Spleen (tissue), 11 donors: ENCODE results near the gene GPR27. TPM values are rescaled to one million over a fixed set of nuclear protein-coding genes. Genes with fewer than 3 reads are reported as not detected.

Experiments
- DNase-seq: peaks from one replicate; pipeline ENCODE4 v3.0.0-alpha.2; 2020
- H3K27ac ChIP-seq, 8 donors: fragments of 200-600 bp; sonication (generic) in 7 of 8; 1 replicate in 4 of 8; 2 replicates in 4 of 8; pipeline versions ENCODE4 v1.5.0 to v1.8.0; 2016 to 2021; ENCODE audit warnings: inconsistent platforms in 4 of 8, mild to moderate bottlenecking in 4 of 8, moderate library complexity in 1 of 8
- H3K27me3 ChIP-seq, 7 donors: fragments of 200-600 bp; sonication (generic) in 6 of 7; replicated peaks in 1 of 7; 1 replicate in 4 of 7; 2 replicates in 3 of 7; pipeline versions ENCODE4 v1.5.0 to v1.8.0; 2016 to 2021; ENCODE audit warnings: inconsistent platforms in 3 of 7, mild to moderate bottlenecking in 1 of 7
- H3K36me3 ChIP-seq, 6 donors: fragments of 200-600 bp; sonication (generic) in 5 of 6; 1 replicate in 4 of 6; 2 replicates in 2 of 6; pipeline versions ENCODE4 v1.5.0 to v1.8.0; 2016 to 2021; ENCODE audit warnings: inconsistent platforms in 2 of 6
- H3K4me1 ChIP-seq, 6 donors: fragments of 200-600 bp; sonication (generic) in 5 of 6; 1 replicate in 3 of 6; 2 replicates in 3 of 6; pipeline versions ENCODE4 v1.5.0 to v1.8.0; 2016 to 2021; ENCODE audit warnings: inconsistent platforms in 3 of 6
- H3K4me3 ChIP-seq, 8 donors: fragments of 200-600 bp; sonication (generic) in 7 of 8; 1 replicate in 4 of 8; 2 replicates in 4 of 8; pipeline versions ENCODE4 v1.5.0 to v1.8.0; 2016 to 2021; ENCODE audit warnings: inconsistent platforms in 4 of 8, mild to moderate bottlenecking in 4 of 8, moderate library complexity in 2 of 8
- H3K9me3 ChIP-seq, 8 donors: fragments of 200-600 bp; sonication (generic) in 7 of 8; 1 replicate in 4 of 8; 2 replicates in 4 of 8; pipeline versions ENCODE4 v1.5.0 to v1.8.0; 2016 to 2021; ENCODE audit warnings: inconsistent platforms in 4 of 8
- POLR2A ChIP-seq, 3 donors: fragments of 450-650 bp; IDR thresholded peaks; one replicate each; pipeline ENCODE4 v1.5.1; 2017; ENCODE audit warnings: antibody characterized with exemption in 3 of 3, mild to moderate bottlenecking in 1 of 3
- POLR2AphosphoS5 ChIP-seq, 3 donors: sonication (generic); formaldehyde crosslinking; IDR thresholded peaks; one replicate each; pipeline ENCODE4 v1.5.1; 2017; ENCODE audit warnings: antibody characterized with exemption in 3 of 3
- WGBS, 5 donors: extraction: QIAGEN DNeasy Blood & Tissue Kit in 3 of 5; methylation state at CpG; one replicate each; pipeline versions ENCODE4 v1.1.5 to v1.1.7; 2013 to 2018; 5-methylcytosine and 5-hydroxymethylcytosine counted together
- intact Hi-C: fragments of 100-400 bp; cut with DNase I; formaldehyde crosslinking; loops from one replicate; pipeline ENCODE4 v1.15.0; 2023; ENCODE audit warnings: low total_unique reads
- polyA plus RNA-seq, 3 donors: library from polyadenylated mRNA; stranded (reverse); fragments of 200-250 nt; gene quantifications; one replicate each; pipeline ENCODE4 v1.2.1, GENCODE V29; 2013
- total RNA-seq, 7 donors: library from RNA; depleted of rRNA in 3 of 7; stranded (reverse); fragments of >200 nt in 3 of 7; fragmentation: NEBNext Ultra II Directional in 4 of 7; extraction: Animal tissue kit (Norgen Biotek cat#: 25700) in 4 of 7; gene quantifications; one replicate each; pipeline versions ENCODE4 v1.1.0 to v1.2.1, GENCODE V29; 2016 to 2021
- TF ChIP-seq, protein P1 (sequence below), 11 experiments: fragments of 200-600 bp in 7 of 11; fragments of 450-650 bp in 4 of 11; sonication (generic) in 4 of 11; IDR thresholded peaks in 8 of 11; conservative IDR thresholded peaks in 3 of 11; 1 replicate in 7 of 11; 2 replicates in 4 of 11; pipeline versions ENCODE4 v1.4.0 to v1.8.0; 2016 to 2021; ENCODE audit warnings: antibody characterized with exemption in 11 of 11, inconsistent platforms in 4 of 11, mild to moderate bottlenecking in 1 of 11
- donor health status: healthy with polysubstance abuse.
- donor health status: DM: no; HTN: no; CAD: no; lungs with moderate emphysema.
- donor health status: DM: no; HTN: no; CAD: no.
- donor health status: Bipolar disorder and iron deficiency.
- donor health status: healthy.
- donor health status: DM: no; HTN: no; CAD: no.
- donor health status: DM: yes; HTN: yes; CAD: no.

Gene GPR27
- total and polyA plus RNA-seq, 10 donors: 0.37 to 15.3 (median 6.6) TPM

DNA sequence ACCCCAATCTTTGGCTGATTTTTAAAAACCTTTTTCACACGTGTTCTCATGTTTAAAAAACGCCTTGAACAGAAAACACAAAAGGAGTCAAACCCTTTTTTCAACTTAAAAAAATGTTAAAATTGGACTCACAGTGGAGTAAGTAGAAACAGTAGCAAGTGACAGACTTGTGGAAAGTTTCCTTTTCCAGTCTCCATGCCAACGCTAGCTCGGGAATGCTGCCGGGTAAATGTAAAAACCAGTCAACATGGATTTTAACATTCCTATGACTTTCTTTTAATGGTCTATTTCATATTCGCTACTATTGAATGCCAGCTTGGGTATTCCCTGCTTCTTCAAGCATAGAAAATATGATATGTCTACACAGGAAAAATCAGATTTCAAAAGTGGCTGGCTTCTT is 32.9 kb downstream of the GPR27 start:
- intact Hi-C loops: no loop called here
- Histone ChIP-seq H3K36me3 (no peaks in the 10 kb centered on the region), H3K4me3 (no peak overlapping the region), H3K27me3 (peaks cover 0 to 59% (median 45%) of the 10 kb centered on the region in 7 donors), H3K4me1 (peaks cover 10 to 29% (median 19%) of the 10 kb centered on the region in 6 donors), H3K9me3 (no peaks in the 10 kb centered on the region), H3K27ac (no peak overlapping the region)
- 64 to 72% (median 67%) methylated on average over 6 of the region's 6 CpGs for WGBS, 5 donors
- DNase-seq: no peak
- no peak for TF ChIP-seq POLR2AphosphoS5 (IDR thresholded peaks at IDR 0.05)
- no peak for TF ChIP-seq POLR2A (IDR thresholded peaks at IDR 0.05)
- TF ChIP-seq, protein P1, sequence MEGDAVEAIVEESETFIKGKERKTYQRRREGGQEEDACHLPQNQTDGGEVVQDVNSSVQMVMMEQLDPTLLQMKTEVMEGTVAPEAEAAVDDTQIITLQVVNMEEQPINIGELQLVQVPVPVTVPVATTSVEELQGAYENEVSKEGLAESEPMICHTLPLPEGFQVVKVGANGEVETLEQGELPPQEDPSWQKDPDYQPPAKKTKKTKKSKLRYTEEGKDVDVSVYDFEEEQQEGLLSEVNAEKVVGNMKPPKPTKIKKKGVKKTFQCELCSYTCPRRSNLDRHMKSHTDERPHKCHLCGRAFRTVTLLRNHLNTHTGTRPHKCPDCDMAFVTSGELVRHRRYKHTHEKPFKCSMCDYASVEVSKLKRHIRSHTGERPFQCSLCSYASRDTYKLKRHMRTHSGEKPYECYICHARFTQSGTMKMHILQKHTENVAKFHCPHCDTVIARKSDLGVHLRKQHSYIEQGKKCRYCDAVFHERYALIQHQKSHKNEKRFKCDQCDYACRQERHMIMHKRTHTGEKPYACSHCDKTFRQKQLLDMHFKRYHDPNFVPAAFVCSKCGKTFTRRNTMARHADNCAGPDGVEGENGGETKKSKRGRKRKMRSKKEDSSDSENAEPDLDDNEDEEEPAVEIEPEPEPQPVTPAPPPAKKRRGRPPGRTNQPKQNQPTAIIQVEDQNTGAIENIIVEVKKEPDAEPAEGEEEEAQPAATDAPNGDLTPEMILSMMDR (IDR thresholded peaks at IDR 0.05 in 8 of 11, conservative IDR thresholded peaks at IDR 0.05 in 3 of 11): no peak

DNA sequence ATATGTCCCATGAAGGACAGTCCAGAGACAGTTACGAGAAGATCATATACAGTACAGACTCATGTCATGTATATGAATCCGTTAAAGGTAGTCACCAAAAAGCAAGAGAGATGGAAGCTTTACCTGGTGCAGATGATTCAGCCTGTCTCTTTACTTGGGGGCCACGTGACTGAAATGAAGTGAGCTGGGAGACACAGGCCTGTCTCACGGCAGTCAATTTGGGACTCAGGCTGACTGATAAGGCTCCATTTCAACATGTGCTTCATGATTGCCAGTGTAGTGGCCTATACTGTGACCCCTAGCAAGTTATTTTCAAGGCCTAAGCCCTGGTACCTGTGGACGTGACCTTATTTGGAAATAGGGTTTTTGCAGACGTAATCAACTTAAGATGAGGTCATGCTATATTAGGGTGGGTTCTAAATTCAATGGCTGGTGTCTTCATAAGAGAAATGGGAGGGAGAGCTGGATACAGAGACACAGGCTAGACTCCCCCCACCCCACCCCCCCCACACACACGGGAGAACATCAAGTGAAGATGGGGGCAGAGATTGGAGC is 34.3 kb downstream of the GPR27 start:
- Histone ChIP-seq H3K27me3 (peaks cover 0 to 45% (median 32%) of the 10 kb centered on the region in 7 donors), H3K4me1 (peaks cover 10 to 29% (median 19%) of the 10 kb centered on the region in 6 donors), H3K27ac (no peak overlapping the region), H3K9me3 (no peaks in the 10 kb centered on the region), H3K36me3 (no peaks in the 10 kb centered on the region), H3K4me3 (no peak overlapping the region)
- WGBS, 5 donors: 84 to 95% (median 90%) methylated on average over 7 of the region's 7 CpGs
- no peak for DNase-seq
- TF ChIP-seq POLR2AphosphoS5 (IDR thresholded peaks at IDR 0.05): no peak
- TF ChIP-seq, protein P1 (IDR thresholded peaks at IDR 0.05 in 8 of 11, conservative IDR thresholded peaks at IDR 0.05 in 3 of 11): no peak
- intact Hi-C loops: no loop called here

DNA sequence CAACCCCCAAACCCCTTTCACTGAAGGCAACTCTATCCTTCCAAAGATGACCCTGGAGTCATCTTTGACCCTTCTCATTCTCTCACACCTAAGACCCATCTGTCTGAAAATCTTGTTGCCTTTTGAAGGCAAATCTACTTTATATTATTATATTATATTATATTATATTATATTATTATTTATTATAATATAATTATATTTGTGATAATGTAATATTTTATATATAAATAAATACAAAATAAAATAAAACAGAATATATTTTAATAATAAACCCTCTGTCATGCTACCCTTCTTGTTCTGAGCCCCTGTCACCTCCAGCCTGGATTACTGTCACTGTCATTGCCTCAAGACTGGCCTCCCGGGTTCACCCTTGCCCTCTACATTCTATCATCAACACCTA is 36.3 kb downstream of the GPR27 start:
- Histone ChIP-seq H3K4me1 (peaks cover 2 to 17% (median 10%) of the 10 kb centered on the region in 6 donors), H3K27me3 (peaks cover 0 to 25% (median 12%) of the 10 kb centered on the region in 7 donors), H3K36me3 (no peaks in the 10 kb centered on the region), H3K4me3 (no peak overlapping the region), H3K9me3 (no peaks in the 10 kb centered on the region), H3K27ac (no peak overlapping the region)
- TF ChIP-seq POLR2A (IDR thresholded peaks at IDR 0.05): no peak
- TF ChIP-seq POLR2AphosphoS5 (IDR thresholded peaks at IDR 0.05): no peak
- TF ChIP-seq, protein P1 (IDR thresholded peaks at IDR 0.05 in 8 of 11, conservative IDR thresholded peaks at IDR 0.05 in 3 of 11): no peak
- DNase-seq: no peak
- intact Hi-C loops: no loop called here
- 85 to 95% (median 95%) methylated on average over 1 of the region's 1 CpG for WGBS, 5 donors

DNA sequence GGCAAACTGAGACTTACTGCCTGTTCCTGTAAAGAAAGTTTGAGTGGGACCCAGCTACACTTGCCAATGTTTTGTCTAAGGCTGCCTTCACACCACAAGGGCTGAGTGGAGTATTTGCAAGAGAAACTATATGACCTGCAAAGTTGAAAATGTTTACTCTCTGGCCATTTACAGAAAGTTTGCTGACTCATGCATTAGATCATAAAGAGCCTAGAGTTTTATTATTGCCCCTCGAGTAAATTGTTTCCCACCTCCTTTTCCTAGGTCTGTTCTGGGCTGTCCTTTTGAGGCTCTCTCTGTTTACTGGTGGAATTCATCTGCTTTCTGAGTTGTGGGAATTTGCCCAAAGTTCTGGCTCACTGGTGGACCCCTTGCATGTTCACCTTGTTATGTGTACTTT is 38.0 kb downstream of the GPR27 start:
- H3K27me3 ChIP-seq: peaks cover 0 to 8% (median 0%) of the 10 kb centered on the region in 7 donors
- peaks cover 0 to 2% (median 0%) of the 10 kb centered on the region in 6 donors for H3K4me1 ChIP-seq
- DNase-seq: no peak
- H3K27ac ChIP-seq: no peak overlapping the region
- intact Hi-C loops: no loop called here
- H3K36me3 ChIP-seq: no peaks in the 10 kb centered on the region
- no peaks in the 10 kb centered on the region for H3K9me3 ChIP-seq
- H3K4me3 ChIP-seq: no peak overlapping the region
- TF ChIP-seq POLR2AphosphoS5 (IDR thresholded peaks at IDR 0.05) (no peak), POLR2A (IDR thresholded peaks at IDR 0.05) (no peak)
- TF ChIP-seq, protein P1 (IDR thresholded peaks at IDR 0.05 in 8 of 11, conservative IDR thresholded peaks at IDR 0.05 in 3 of 11): no peak
- WGBS, 5 donors: 60 to 76% (median 70%) methylated on average over 1 of the region's 1 CpG
